Activated CD4-positive, alpha-beta T cell treated with anti-CD3 and anti-CD28 coated beads, Interleukin-2, amount 50 U/mL, for 1 hour (primary cell): Measurements from ENCODE around the gene PDGFC.

Experiments
- DNase-seq: peaks from one replicate; pipeline ENCODE4 v3.0.0-alpha.2; 2020

The PDGFC gene

DNA sequence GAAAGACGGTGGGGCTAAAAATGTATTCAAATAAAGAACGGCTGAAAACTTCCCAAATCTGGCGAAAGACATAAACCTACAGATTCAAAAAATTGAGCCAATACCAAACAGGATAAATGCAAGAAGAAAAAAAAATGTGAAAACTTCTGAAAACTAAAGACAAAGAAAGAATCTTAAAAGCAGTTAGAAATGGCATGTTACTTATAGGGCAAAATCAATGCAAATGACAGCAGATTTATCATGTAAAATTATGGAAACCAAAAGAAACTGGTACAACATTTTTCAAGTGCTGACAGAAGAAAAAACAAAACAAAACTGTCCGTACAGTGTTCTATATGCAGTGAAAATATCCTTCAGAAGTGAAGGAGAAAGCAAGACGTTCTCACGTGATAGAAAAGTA lies 239.0 kb downstream of the PDGFC start:
- DNase-seq, result no peak

DNA sequence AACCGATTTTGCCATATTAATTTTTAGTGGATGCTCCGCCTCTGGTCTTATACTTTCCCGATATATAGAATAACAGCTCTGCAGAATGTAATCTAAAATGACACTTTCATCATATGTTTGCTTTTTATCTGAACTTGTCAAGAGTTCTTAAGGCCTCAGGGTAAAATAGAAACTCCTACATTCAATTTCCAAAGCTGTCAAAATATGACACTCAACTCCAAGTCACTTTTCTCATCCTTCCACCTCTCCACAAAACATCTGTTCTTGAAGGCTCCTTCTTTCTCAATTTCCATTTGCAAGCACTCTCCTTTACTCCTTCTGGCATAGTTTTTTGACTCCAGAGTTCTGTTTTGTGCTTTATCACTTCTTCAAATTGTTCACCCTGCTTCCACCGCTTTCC lies 242.2 kb downstream of the PDGFC start:
- no peak for DNase-seq

DNA sequence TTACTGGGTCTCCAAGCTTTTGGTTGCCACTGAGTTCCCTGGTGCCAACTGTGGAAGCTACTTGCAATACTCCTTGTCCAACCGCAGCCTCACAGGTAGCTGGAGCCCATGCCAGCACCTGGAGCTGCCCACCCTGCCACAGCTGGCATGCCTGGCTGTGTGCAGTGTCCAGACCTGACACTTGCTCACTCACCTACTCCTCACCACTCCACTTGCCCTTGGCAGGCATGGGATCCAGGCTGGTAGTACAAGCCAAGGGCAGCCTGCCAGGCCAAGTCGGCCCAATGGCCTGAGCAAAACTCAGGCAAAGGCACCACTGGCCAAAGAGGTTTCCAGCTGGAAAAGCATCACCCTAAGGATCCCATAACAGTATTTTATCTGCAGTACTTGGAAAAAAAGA lies 246.3 kb downstream of the PDGFC start:
- DNase-seq, result no peak

DNA sequence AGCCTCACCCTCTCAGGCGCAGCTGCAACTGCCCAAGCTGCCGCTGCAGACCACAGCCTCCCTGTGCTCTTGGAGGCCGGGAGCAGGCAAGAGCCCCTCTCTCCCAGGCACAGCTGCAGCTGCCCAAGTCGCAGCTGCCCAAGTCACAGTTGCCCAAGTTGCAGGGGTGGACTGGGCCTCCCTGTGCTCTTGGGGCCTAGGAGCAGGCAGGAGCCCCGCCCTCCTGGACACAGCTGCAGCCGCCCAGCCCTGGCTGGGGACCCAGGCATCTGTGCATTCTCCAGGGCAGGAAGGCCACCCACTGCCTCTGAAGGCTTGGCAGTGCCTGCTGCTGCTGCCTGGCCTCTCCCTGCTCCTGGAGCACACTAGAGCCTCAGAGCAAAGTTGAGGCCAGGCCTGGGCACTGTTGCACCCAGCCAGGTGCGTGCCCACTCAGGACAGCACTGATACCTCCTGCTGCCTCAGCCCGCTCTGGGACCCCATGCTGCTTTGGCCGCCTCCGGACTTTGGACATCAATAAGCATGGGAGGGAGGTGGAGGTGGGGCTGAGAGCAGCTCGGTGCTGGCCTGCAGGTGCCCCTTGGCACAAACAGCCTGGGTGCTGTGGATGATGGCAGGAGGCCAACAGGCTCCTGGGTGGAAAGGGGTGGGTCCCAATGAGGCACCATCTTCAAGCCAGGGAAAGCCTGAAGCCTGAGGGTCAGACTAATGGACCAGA lies 247.5 kb downstream of the PDGFC start:
- no peak for DNase-seq

DNA sequence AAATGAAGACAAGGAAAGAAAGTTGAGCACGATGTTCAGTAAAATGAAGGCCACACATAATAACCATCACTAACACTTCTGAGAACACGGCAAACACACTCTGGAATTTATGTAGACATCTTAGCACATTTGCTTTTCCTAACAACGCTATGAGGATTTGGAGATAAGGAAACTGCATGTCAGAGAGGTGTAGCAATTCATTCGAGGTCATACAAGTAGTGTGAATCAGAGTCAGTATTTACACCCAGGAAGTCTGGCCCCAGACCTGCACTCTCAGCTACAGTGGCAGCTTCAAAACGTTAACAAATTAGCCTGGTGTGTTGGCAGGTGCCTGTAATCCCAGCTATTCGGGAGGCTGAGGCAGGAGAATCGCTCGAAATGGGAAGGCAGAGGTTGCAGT lies 253.4 kb downstream of the PDGFC start:
- no peak for DNase-seq

DNA sequence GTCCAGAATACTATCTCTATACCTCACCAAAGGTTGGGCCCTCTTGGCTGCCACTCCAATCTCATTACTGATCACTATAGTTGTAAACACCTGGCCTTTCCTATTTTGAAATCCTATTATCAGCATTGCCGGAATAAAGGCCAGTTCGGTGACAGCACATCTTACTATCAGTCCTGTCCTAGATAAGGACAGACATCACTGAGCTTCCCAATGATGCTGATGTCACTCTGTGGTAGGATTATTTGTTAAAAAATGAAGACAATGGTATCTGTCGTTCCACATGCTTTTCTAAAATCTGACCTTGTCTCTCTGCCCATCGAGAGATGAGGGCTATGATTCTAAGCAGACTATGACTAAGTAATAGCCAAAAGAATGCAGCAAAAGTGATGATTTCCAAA lies 260.4 kb downstream of the PDGFC start:
- no peak for DNase-seq
